AG04450 (cell line): ENCODE data around the gene TMEM225B. TPM values are rescaled to one million over a fixed set of nuclear protein-coding genes. Genes with fewer than 3 reads are reported as not detected.
"Not testable (repeated sequence)": the region's sequence is repeated elsewhere in the genome, so short reads cannot be mapped to it uniquely, and the experiment has no call there.

ENCODE experiments used
- CTCF ChIA-PET: fragments of 300-600, 350-600 bp; formaldehyde crosslinking; extraction: SDS; loops from one replicate; lab custom pipeline; 2022; ENCODE audit warnings: antibody characterized with exemption, inconsistent platforms; lab: Charles Lee
- POLR2A ChIA-PET: fragments of 350-600 bp; formaldehyde crosslinking; extraction: SDS; loops from one replicate; lab custom pipeline; 2021; ENCODE audit warnings: antibody characterized with exemption, inconsistent platforms; lab: Yijun Ruan, JAX
- DNase-seq: peaks from one replicate; pipeline ENCODE4 v3.0.0-alpha.2; 2011; ENCODE audit warnings: low read depth, low spot score
- H3K27ac ChIP-seq: one replicate; pipeline ENCODE4 v1.5.1; 2012; ENCODE audit warnings: low read depth, low read length, control low read depth
- H3K27me3 ChIP-seq: one replicate; pipeline ENCODE4 v1.6.0; 2012; ENCODE audit warnings: low read length; ENCODE audit not compliant: control insufficient read depth, insufficient read depth
- H3K4me3 ChIP-seq: 2 replicates; pipeline ENCODE4 v1.5.1; 2011; ENCODE audit warnings: mild to moderate bottlenecking, low read depth, low read length, control low read depth
- H3K9me3 ChIP-seq: 2 replicates; pipeline ENCODE4 v1.5.1; 2012; ENCODE audit warnings: low read length; ENCODE audit not compliant: control insufficient read depth, insufficient read depth
- CTCF ChIP-seq: IDR thresholded peaks from 2 replicates; pipeline ENCODE4 v1.5.1; 2011; ENCODE audit warnings: low read depth, low read length, control low read depth, inconsistent platforms
- polyA plus RNA-seq: library from polyadenylated mRNA; depleted of rRNA; stranded (reverse); fragments of >200 nt; gene quantifications from 2 replicates; pipeline ENCODE4 v1.2.3, GENCODE V29; 2011; rRNA removed

TMEM225B gene
- polyA plus RNA-seq, 1 experiment = 0.72 TPM

- CTCF ChIA-PET = no interaction called here
- no peak overlapping the region for H3K4me3 ChIP-seq
- no peak overlapping the region for H3K27ac ChIP-seq
- H3K9me3 ChIP-seq = no peaks in the 10 kb centered on the region
- DNase-seq = no peak
- POLR2A ChIA-PET = no interaction called here
- no peaks in the 10 kb centered on the region for H3K27me3 ChIP-seq
- TF ChIP-seq CTCF = no peak
Measured at GRCh38 chr7:99651290-99651689, 53.2 kb downstream of the TMEM225B start.

GRCh38 chr7:99652671-99653070 lies 54.6 kb downstream of the TMEM225B start:
- CTCF ChIA-PET = no interaction called here
- Histone ChIP-seq H3K27ac (no peak overlapping the region), H3K27me3 (no peaks in the 10 kb centered on the region), H3K4me3 (no peak overlapping the region), H3K9me3 (no peaks in the 10 kb centered on the region)
- no peak for TF ChIP-seq CTCF
- POLR2A ChIA-PET = interaction anchor here (0.8 kb wide), 1 partner anchor 113 kb away, joined by 3 read pairs; no protein-coding TSS in a partner anchor
- DNase-seq = no peak

GRCh38 chr7:99653269-99653668 lies 55.2 kb downstream of the TMEM225B start:
- H3K27ac ChIP-seq, H3K4me3 ChIP-seq, CTCF ChIA-PET, DNase-seq, H3K9me3 ChIP-seq, H3K27me3 ChIP-seq: not testable (repeated sequence)
- POLR2A ChIA-PET = interaction anchor here (0.7 to 0.8 kb wide), 2 partner anchors 12 to 112 kb away, joined by 3 read pairs; no protein-coding TSS in a partner anchor

GRCh38 chr7:99653754-99654153 lies 55.7 kb downstream of the TMEM225B start:
- POLR2A ChIA-PET = interaction anchor here (0.7 kb wide), 1 partner anchor 11 kb away, joined by 3 read pairs; no protein-coding TSS in a partner anchor
- no peaks in the 10 kb centered on the region for H3K9me3 ChIP-seq
- TF ChIP-seq CTCF = no peak
- H3K27ac ChIP-seq = no peak overlapping the region
- CTCF ChIA-PET = no interaction called here
- no peak for DNase-seq
- no peaks in the 10 kb centered on the region for H3K27me3 ChIP-seq
- no peak overlapping the region for H3K4me3 ChIP-seq

- H3K9me3 ChIP-seq, CTCF ChIA-PET, H3K27me3 ChIP-seq, POLR2A ChIA-PET, H3K4me3 ChIP-seq, H3K27ac ChIP-seq, DNase-seq: not testable (repeated sequence)
Measured at GRCh38 chr7:99654626-99655025, 56.6 kb downstream of the TMEM225B start.

DNA sequence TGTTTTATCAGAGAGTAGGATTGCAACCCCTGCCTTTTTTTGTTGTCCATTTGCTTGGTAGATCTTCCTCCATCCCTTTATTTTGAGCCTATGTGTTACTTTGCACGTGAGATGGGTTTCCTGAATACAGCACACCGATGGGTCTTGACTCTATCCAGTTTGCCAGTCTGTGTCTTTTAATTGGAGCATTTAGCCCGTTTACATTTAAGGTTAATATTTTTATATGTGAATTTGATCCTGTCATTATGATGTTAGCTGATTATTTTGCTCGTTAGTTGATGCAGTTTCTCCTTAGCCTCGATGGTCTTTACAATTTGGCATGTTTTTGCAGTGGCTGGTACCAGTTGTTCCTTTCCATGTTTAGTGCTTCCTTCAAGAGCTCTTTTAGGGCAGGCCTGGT lies 59.8 kb downstream of the TMEM225B start:
- POLR2A ChIA-PET, CTCF ChIA-PET, H3K4me3 ChIP-seq, DNase-seq, H3K27me3 ChIP-seq, H3K27ac ChIP-seq, H3K9me3 ChIP-seq: not testable (repeated sequence)

Other genes with a start within 250 kb of the TMEM225B start
- gene ARPC1B, start 223.5 kb upstream of the TMEM225B start, polyA plus RNA-seq = 190 and 245 TPM in 2 replicates
- 60.2 and 68.1 TPM in 2 replicates for gene PDAP1, start 189.7 kb upstream of the TMEM225B start, polyA plus RNA-seq
- gene BUD31, start 189.3 kb upstream of the TMEM225B start, polyA plus RNA-seq = 82.3 and 96.8 TPM in 2 replicates
- 2.7 and 3.0 TPM in 2 replicates for gene PTCD1, start 159.5 kb upstream of the TMEM225B start, polyA plus RNA-seq
- gene CPSF4, start 159.3 kb upstream of the TMEM225B start, polyA plus RNA-seq = 27.6 and 32.2 TPM in 2 replicates
- gene ATP5MF, start 132.1 kb upstream of the TMEM225B start, polyA plus RNA-seq = 591 and 634 TPM in 2 replicates
- 7.9 and 8.3 TPM in 2 replicates for gene ZNF789, start 125.4 kb upstream of the TMEM225B start, polyA plus RNA-seq
- gene ZNF394, start 98.0 kb upstream of the TMEM225B start, polyA plus RNA-seq = 9.4 TPM in 2 replicates
- gene ZKSCAN5, start 93.6 kb upstream of the TMEM225B start, polyA plus RNA-seq = 11.5 and 13.4 TPM in 2 replicates
- gene FAM200A, start 46.2 kb upstream of the TMEM225B start, polyA plus RNA-seq = 8.1 and 11.8 TPM in 2 replicates
- gene ZNF655, start 39.6 kb upstream of the TMEM225B start, polyA plus RNA-seq = 62.9 and 79.3 TPM in 2 replicates
- 6.4 and 6.7 TPM in 2 replicates for gene ZSCAN25, start 18.7 kb downstream of the TMEM225B start, polyA plus RNA-seq
- 0.21 and 0.31 TPM in 2 replicates for gene CYP3A5, start 81.7 kb downstream of the TMEM225B start, polyA plus RNA-seq
- gene CYP3A7, start 136.9 kb downstream of the TMEM225B start, polyA plus RNA-seq = 0.17 and 0.36 TPM in 2 replicates
- gene CYP3A4, start 185.9 kb downstream of the TMEM225B start, polyA plus RNA-seq = not detected in 2 replicates
- gene CYP3A43, start 229.7 kb downstream of the TMEM225B start, polyA plus RNA-seq = not detected in 2 replicates